ENCODE measurements around the gene SCARB1. TPM values are rescaled to one million over a fixed set of nuclear protein-coding genes. Genes with fewer than 3 reads are reported as not detected.

SCARB1 gene
- total and polyA plus RNA-seq, 9 of the 15 experiments (the other 6 are each of a cell fraction or from before 2014, with no cell fraction given) = 0.56 to 157 (median 52.8) TPM

GRCh38 chr12:124867401-124867930 is 3.8 kb upstream of the SCARB1 start (continued):
- TF ChIP-seq POLR2H (tag; IDR thresholded peaks at IDR 0.05; ENCODE audit: low read depth) (no peak), ZNF277 (CRISPR knock-in tag; IDR thresholded peaks at IDR 0.05; ENCODE audit: borderline replicate concordance) (no peak), CHD4 (IDR thresholded peaks at IDR 0.05; ENCODE audit: insufficient read depth, insufficient replicate concordance, low read depth, low read length, poor library complexity, severe bottlenecking) (no peak), IFI16 (CRISPR knock-in tag; IDR thresholded peaks at IDR 0.05) (peak; percentile 76; the same call in 1 of the 2 replicates), ZZZ3 (IDR thresholded peaks at IDR 0.05) (no peak), GTF2A2 (tag; IDR thresholded peaks at IDR 0.05) (no peak; the same call in 1 of the 2 replicates), ATF3 (IDR thresholded peaks at IDR 0.05) (peak; percentile 67), ATF3 (CRISPR knock-in tag; conservative IDR thresholded peaks at IDR 0.05) (no peak), MIER1 (IDR thresholded peaks at IDR 0.05; ENCODE audit: low read depth) (no peak), BRD9 (IDR thresholded peaks at IDR 0.05; ENCODE audit: low read depth, partially characterized antibody) (peak; percentile 78), HDAC8 (tag; IDR thresholded peaks at IDR 0.05) (no peak), MLX (CRISPR knock-in tag; conservative IDR thresholded peaks at IDR 0.05) (no peak), RBM17 (IDR thresholded peaks at IDR 0.05; ENCODE audit: borderline replicate concordance, low read depth, low read length) (no peak), ZNF445 (CRISPR knock-in tag; IDR thresholded peaks at IDR 0.05; ENCODE audit: low read depth) (no peak), ATF2 (CRISPR knock-in tag; IDR thresholded peaks at IDR 0.05) (no peak), ZNF583 (CRISPR knock-in tag; IDR thresholded peaks at IDR 0.05) (no peak), DEAF1 (CRISPR knock-in tag; IDR thresholded peaks at IDR 0.05) (no peak), ZNF280B (CRISPR knock-in tag; IDR thresholded peaks at IDR 0.05) (no peak), ZNF584 (CRISPR knock-in tag; IDR thresholded peaks at IDR 0.05; ENCODE audit: low read depth) (0 out of 2 replicates have a peak, but pooled peaks have one; percentile 65)
